Mucosa of descending colon (tissue), 3 donors: ENCODE data around the gene MAD2L1. TPM values are rescaled to one million over a fixed set of nuclear protein-coding genes. Genes with fewer than 3 reads are reported as not detected.

ENCODE experiments used
- ATAC-seq: fragments of 200-7000 bp; cut with Tn5 transposase; one replicate; pipeline ENCODE4 v1.9.1; 2020; ENCODE audit warnings: mild to moderate bottlenecking, moderate library complexity
- DNase-seq, 3 donors: peaks; one replicate each; pipeline ENCODE4 v3.0.0-alpha.2; 2020
- H3K36me3 ChIP-seq: fragments of 200-600 bp; one replicate; pipeline ENCODE4 v1.8.0; 2021; ENCODE audit warnings: low read depth, mild to moderate bottlenecking
- H3K4me1 ChIP-seq: fragments of 200-600 bp; one replicate; pipeline ENCODE4 v1.8.0; 2021; ENCODE audit warnings: low read depth, mild to moderate bottlenecking
- H3K4me3 ChIP-seq: fragments of 200-600 bp; one replicate; pipeline ENCODE4 v1.8.0; 2021; ENCODE audit warnings: mild to moderate bottlenecking
- H3K9me3 ChIP-seq: fragments of 200-600 bp; one replicate; pipeline ENCODE4 v1.8.0; 2021; ENCODE audit warnings: mild to moderate bottlenecking
- CTCF ChIP-seq: fragments of 200-600 bp; IDR thresholded peaks from one replicate; pipeline ENCODE4 v1.8.0; 2022; ENCODE audit warnings: antibody characterized with exemption, mild to moderate bottlenecking
- intact Hi-C, 2 donors: fragments of 100-400 bp; cut with DNase I in 1 of 2; cut with micrococcal nuclease in 1 of 2; formaldehyde crosslinking; loops; one replicate each; pipeline versions ENCODE4 v1.11.0 to v1.11.1; 2022; cut with DNase I, micrococcal nuclease
- total RNA-seq, 3 donors: library from RNA; stranded (reverse); fragmentation: NEBNext Ultra II Directional in 2 of 3; extraction: Animal tissue kit (Norgen Biotek cat#: 25700) in 2 of 3; gene quantifications; one replicate each; pipeline versions ENCODE4 v1.2.1 to v1.2.4, GENCODE V29; 2021 to 2023
- donor health status: DM: no; HTN: no; CAD: no; lungs with moderate emphysema.
- donor health status: DM: no; HTN: no; CAD: no.
- donor health status: DM: no; HTN: yes; CAD: no.

The MAD2L1 gene
- total RNA-seq, 3 donors from 2014 or later = 2.9 to 17.5 (median 3.0) TPM

GRCh38 chr4:120007191-120007871 lies 59.3 kb downstream of the MAD2L1 start:
- DNase-seq = no peak
- intact Hi-C loops = no loop called here

More at GRCh38 chr4:120007191-120007871, 59.3 kb downstream of the MAD2L1 start:
- H3K4me3 ChIP-seq = no peak overlapping the region
- ATAC-seq = no peak
- H3K4me1 ChIP-seq = no peaks in the 10 kb centered on the region
- no peaks in the 10 kb centered on the region for H3K36me3 ChIP-seq
- no peaks in the 10 kb centered on the region for H3K9me3 ChIP-seq
- TF ChIP-seq CTCF = no peak
